Measurements from ENCODE around the gene TENT5C.

Gene TENT5C

DNA sequence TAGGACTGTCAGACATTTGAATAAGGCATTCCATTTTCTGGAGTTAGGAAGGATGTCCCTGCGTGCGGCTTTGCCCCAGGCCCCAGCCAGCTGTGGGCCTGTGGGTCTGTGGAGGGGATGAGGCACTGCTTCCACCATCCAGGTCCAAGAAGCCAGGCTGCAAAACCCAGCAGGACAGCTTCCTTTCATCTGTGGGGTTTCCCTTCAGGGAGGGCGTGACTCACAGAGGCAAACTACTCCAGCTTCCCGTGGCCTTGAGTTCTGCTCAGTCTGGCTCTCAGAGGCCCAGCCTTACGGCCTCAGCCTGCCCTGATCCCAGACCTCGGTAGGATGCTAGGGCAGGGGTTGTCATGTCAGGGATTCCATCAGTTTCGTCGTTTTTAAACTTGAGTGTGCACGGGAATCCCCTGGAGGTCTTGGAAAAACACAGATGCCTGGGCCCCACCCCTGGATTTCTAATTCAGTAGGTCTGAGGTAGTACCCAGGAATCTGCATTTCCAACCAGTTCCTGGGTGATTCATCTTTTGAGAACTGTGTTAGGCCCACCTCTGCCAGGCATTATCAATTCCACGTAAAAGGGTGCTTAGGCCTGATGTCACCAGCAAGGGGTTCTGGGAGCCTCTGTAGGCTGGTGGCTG lies 32.3 kb upstream of the TENT5C start:
- DNase-seq (ENCODE audit: extremely low read depth, insufficient read length): no peak
- H3K4me3 ChIP-seq (replicated peaks; ENCODE audit: low read depth, low read length): no peak overlapping the region
- no peaks in the 10 kb centered on the region for H3K27me3 ChIP-seq (replicated peaks; ENCODE audit: control insufficient read depth, insufficient read depth, low read length)
- no peaks in the 10 kb centered on the region for H3K36me3 ChIP-seq (ENCODE audit: control insufficient read depth, insufficient read depth, low read length)
- TF ChIP-seq, protein P1, sequence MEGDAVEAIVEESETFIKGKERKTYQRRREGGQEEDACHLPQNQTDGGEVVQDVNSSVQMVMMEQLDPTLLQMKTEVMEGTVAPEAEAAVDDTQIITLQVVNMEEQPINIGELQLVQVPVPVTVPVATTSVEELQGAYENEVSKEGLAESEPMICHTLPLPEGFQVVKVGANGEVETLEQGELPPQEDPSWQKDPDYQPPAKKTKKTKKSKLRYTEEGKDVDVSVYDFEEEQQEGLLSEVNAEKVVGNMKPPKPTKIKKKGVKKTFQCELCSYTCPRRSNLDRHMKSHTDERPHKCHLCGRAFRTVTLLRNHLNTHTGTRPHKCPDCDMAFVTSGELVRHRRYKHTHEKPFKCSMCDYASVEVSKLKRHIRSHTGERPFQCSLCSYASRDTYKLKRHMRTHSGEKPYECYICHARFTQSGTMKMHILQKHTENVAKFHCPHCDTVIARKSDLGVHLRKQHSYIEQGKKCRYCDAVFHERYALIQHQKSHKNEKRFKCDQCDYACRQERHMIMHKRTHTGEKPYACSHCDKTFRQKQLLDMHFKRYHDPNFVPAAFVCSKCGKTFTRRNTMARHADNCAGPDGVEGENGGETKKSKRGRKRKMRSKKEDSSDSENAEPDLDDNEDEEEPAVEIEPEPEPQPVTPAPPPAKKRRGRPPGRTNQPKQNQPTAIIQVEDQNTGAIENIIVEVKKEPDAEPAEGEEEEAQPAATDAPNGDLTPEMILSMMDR (IDR thresholded peaks at IDR 0.05; ENCODE audit: insufficient read depth, low read length, poor library complexity, severe bottlenecking): no peak

DNA sequence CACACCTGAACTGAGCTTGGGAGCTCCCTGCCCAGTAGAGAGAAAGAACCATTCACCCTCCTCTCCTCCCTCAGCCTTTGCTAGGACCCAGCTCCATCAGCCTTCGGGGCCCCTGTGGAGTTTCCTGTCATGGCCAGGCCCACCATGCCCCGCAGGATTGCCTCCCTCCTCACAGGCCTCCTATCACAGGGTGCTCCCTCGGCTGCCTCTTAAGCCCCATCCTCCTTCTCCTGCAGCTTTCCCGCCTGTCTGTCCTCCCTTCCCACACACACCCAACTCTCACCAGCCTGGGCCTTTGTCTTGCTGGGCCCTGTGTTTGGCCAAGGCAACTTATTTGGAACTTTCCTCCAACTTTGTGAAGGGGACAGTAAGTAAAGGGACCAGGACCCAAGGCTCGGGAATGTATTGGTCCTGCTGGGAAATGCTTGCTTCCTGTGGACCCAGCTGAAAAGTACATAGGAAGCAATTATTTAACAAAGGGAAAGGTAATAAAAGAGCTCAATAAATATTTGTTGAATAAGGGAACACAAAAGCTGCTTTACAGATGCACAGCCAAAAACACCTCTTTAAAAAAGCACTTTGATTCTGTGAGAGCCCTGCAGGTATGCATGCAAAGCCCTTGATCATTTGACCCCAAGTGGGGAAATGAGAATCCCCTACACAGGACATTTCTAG lies 31.6 kb upstream of the TENT5C start:
- TF ChIP-seq, protein P1 (IDR thresholded peaks at IDR 0.05; ENCODE audit: insufficient read depth, low read length, poor library complexity, severe bottlenecking): no peak
- Histone ChIP-seq H3K36me3 (ENCODE audit: control insufficient read depth, insufficient read depth, low read length) (no peaks in the 10 kb centered on the region), H3K27me3 (replicated peaks; ENCODE audit: control insufficient read depth, insufficient read depth, low read length) (no peaks in the 10 kb centered on the region), H3K4me3 (replicated peaks; ENCODE audit: low read depth, low read length) (no peak overlapping the region)
- no peak for DNase-seq (ENCODE audit: extremely low read depth, insufficient read length)

DNA sequence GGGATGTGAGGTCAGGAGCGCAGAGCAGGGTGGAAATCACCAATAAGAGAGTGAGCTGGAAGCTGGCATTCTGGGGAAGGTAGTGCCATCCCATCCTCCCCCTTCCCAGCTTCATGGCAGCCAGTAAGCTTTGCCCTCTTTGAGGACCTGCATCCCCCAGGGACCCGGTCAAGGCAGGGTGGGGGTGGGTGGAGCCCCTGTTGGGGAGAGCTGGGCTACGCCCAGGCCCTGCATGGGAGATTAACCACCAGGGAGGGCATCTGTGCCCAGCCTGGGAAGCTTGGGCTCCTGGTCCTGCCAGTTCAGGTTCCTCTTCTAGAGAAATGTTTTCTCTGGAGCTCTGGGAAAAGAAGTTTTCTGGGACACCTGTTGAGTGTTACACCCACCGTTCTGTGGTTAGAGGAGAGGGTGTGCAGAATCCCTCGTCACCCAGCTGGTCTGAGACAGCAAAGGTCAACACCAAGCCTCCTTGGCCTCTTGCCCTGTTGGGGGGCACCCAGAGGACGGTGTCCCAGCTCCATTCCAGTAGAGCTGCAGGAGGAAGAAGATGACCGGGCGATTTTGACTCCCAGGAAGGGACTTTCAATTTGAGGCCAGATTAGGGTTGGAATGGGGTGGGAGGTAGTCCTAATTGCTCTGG lies 30.1 kb upstream of the TENT5C start:
- TF ChIP-seq, protein P1 (IDR thresholded peaks at IDR 0.05; ENCODE audit: insufficient read depth, low read length, poor library complexity, severe bottlenecking): no peak
- H3K36me3 ChIP-seq (ENCODE audit: control insufficient read depth, insufficient read depth, low read length): no peaks in the 10 kb centered on the region
- H3K4me3 ChIP-seq (replicated peaks; ENCODE audit: low read depth, low read length): no peak overlapping the region
- H3K27me3 ChIP-seq (replicated peaks; ENCODE audit: control insufficient read depth, insufficient read depth, low read length): no peaks in the 10 kb centered on the region; the same call in 1 of the 2 replicates
- no peak for DNase-seq (ENCODE audit: extremely low read depth, insufficient read length)

DNA sequence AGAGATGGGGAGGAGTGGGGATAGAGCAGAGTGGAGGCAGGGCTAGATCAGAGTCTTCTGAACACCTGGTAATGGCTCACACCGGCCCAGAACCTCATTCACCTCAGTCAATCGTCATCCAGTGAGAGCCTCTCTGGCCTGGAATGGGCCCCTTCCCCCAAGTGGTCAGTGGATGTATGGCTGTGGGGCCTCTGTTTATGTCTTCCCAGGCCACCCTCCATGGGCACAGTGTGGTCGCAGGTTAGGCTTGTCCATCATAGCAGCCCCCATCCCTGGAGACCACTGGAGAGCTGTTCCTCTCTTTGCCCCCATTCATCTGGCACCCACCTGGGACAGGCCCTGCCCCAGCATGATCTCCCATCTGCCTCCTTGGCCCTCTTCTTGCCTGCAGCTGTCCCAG lies 29.6 kb upstream of the TENT5C start:
- Histone ChIP-seq H3K27me3 (replicated peaks; ENCODE audit: control insufficient read depth, insufficient read depth, low read length) (no peaks in the 10 kb centered on the region; the same call in 1 of the 2 replicates), H3K4me3 (replicated peaks; ENCODE audit: low read depth, low read length) (no peak overlapping the region), H3K36me3 (ENCODE audit: control insufficient read depth, insufficient read depth, low read length) (no peaks in the 10 kb centered on the region)
- TF ChIP-seq, protein P1 (IDR thresholded peaks at IDR 0.05; ENCODE audit: insufficient read depth, low read length, poor library complexity, severe bottlenecking): no peak
- no peak for DNase-seq (ENCODE audit: extremely low read depth, insufficient read length)

DNA sequence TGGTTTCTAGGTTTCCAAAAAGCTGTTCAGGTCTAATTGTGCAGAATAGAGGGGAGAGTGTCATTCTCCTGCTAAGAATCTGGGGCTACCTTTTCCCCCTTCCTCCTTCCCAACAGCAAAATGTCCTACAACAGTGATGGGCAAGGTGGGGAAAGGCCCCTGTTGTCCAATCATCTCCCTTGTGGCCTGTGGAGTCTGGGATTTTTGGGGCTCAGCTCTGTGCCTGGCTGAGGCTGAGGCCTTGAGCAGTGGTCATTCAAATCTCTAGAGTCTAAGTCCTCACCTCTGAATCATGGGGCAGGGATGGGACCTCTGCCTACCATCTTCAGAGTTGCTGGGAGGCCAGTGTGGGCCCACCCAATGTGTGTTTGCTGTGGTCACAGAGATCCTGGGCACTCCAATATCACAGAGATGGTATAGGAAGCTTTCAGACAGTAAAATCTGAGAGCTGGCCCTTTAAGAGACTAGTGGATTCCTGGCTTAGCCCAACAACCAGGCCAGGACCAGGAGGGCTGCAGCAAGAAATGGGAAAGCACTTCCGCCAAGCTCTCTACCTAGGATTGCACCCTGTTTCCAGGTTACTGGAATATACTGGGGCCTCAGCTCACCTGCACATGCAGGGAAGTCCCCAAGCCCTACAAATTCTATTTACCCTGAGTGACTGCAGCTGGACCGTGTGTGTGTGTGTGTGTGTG lies 28.5 kb upstream of the TENT5C start:
- no peaks in the 10 kb centered on the region; the same call in 1 of the 2 replicates for H3K27me3 ChIP-seq (replicated peaks; ENCODE audit: control insufficient read depth, insufficient read depth, low read length)
- H3K4me3 ChIP-seq (replicated peaks; ENCODE audit: low read depth, low read length): no peak overlapping the region
- no peak for DNase-seq (ENCODE audit: extremely low read depth, insufficient read length)
- TF ChIP-seq, protein P1 (IDR thresholded peaks at IDR 0.05; ENCODE audit: insufficient read depth, low read length, poor library complexity, severe bottlenecking): no peak
- H3K36me3 ChIP-seq (ENCODE audit: control insufficient read depth, insufficient read depth, low read length): no peaks in the 10 kb centered on the region
